ENCODE measurements around the gene RFPL4A.

The RFPL4A gene

DNA sequence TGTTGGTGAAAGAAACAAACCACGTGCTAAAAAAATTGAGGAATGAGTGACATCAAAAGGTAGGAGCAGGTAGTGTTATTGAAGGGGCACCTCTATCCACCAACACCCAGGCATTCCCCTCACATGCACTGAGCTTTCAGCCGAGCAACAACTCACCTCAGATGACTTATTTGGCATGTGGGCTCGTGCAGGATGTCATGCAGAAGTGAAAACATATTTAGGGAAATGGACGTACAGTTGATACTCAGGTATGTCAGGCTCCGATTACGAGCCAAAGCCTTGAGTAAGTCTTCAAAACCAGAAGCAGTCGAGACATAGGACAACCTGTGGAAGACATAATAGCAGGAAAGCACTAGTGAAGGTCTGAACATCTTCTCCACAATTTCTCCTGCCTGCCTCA, 42.5 kb downstream of the RFPL4A start:
- no peak for DNase-seq (ENCODE audit: extremely low read depth in 1 of 2, low read depth in 1 of 2)

GRCh38 chr19:55802281-55802680, 43.4 kb downstream of the RFPL4A start:
- DNase-seq (ENCODE audit: extremely low read depth in 1 of 2, low read depth in 1 of 2): no peak

DNA sequence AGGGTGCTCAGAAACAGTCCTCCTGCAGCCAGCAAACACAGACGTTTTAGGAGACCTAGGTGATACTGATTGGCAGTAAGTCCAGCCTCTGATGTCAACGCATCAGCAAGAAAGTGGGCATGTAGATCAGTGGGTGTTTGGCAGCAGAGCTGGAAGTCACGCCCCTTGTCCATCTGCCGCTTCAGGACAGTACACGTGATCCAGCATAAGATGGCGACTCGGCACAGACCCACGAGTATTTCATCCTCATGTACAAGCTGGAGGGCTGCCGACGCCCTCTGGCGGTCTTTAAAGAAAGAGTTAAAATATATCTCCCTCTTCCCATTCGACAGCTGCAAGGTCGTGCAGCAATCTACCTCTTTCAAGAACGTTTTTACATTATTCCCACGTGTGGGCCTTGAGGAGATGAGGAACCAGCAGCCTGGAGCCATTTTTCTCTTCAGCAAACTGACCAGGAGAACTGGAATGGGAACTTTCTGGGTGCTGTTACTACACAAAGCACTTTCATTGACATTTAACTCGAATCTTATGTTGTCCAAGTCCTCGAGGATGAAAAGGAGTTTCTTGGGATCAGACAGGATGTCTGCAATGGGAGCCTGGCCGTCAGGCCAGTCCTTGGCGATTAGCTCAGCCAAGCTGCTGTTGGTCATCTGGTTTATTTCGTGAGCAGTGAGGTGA, 50.6 kb downstream of the RFPL4A start:
- no peak for DNase-seq (ENCODE audit: extremely low read depth in 1 of 2, low read depth in 1 of 2)

DNA sequence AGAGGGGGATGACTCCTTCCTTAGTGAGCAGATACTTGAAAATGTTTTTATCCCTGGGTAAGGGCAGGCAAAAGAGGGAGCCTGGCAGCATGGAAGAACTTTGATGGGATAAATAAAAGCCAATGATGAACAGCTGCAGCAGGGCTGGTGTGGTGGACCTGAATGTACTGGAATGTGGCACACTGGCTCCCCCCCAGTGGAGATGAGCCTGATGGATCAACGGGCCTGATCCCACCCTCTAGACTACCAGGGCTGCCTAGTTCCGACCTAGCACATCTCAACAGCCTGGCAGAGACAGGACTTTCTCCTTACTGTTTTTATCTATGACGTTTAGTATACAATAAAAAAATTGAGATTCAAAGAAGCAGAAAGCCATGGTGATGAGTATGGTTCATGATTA, 52.4 kb downstream of the RFPL4A start:
- no peak for DNase-seq (ENCODE audit: extremely low read depth in 1 of 2, low read depth in 1 of 2)

GRCh38 chr19:55812449-55812848, 53.6 kb downstream of the RFPL4A start:
- DNase-seq (ENCODE audit: extremely low read depth in 1 of 2, low read depth in 1 of 2): no peak

All from activated CD8-positive, alpha-beta memory T cell treated with anti-CD3 and anti-CD28 coated beads for 1 hour (primary cell).